Measurements from ENCODE around the gene SYT3. TPM values are rescaled to one million over a fixed set of nuclear protein-coding genes. Genes with fewer than 3 reads are reported as not detected.

The SYT3 gene
- total RNA-seq, 2 donors from 2014 or later, result 0.74 TPM; not detected in 1

- DNase-seq (ENCODE audit: low spot score), result no peak
- intact Hi-C loops (cut with DNase I), result no loop called here
These were observed 23.2 kb upstream of the SYT3 start for GRCh38 chr19:50662651-50663481.

GRCh38 chr19:50661766-50662650 lies 22.3 kb upstream of the SYT3 start:
- no peak for DNase-seq (ENCODE audit: low spot score)
- intact Hi-C loops (cut with DNase I), result no loop called here

- intact Hi-C loops (cut with DNase I), result no loop called here
- DNase-seq (ENCODE audit: low spot score), result no peak
These were observed 21.3 kb upstream of the SYT3 start for GRCh38 chr19:50661023-50661422.

GRCh38 chr19:50660088-50660366 lies 20.3 kb upstream of the SYT3 start:
- intact Hi-C loops (cut with DNase I), result no loop called here
- no peak for DNase-seq (ENCODE audit: low spot score)

GRCh38 chr19:50659318-50660087 lies 19.8 kb upstream of the SYT3 start:
- DNase-seq (ENCODE audit: low spot score), result no peak

GRCh38 chr19:50658441-50659317 lies 19.0 kb upstream of the SYT3 start:
- DNase-seq (ENCODE audit: low spot score), result no peak
- intact Hi-C loops (cut with DNase I), result loop anchor here in 1 of 2 donors (5.0 kb wide), 1 partner anchor 401 kb away; no protein-coding TSS in a partner anchor

More at GRCh38 chr19:50659318-50660087, 19.8 kb upstream of the SYT3 start:
- intact Hi-C loops (cut with DNase I), result loop anchor here in 1 of 2 donors (5.0 kb wide), 1 partner anchor 402 kb away; no protein-coding TSS in a partner anchor

GRCh38 chr19:50657712-50658440 lies 18.2 kb upstream of the SYT3 start:
- peak; percentile 95 for DNase-seq (ENCODE audit: low spot score)
- intact Hi-C loops (cut with DNase I), result loop anchor here in 1 of 2 donors (5.0 kb wide), 1 partner anchor 401 kb away; no protein-coding TSS in a partner anchor

- intact Hi-C loops (cut with DNase I), result loop anchor here in 1 of 2 donors (5.0 kb wide), 1 partner anchor 400 kb away; no protein-coding TSS in a partner anchor
These were observed 17.6 kb upstream of the SYT3 start for GRCh38 chr19:50657222-50657669.

GRCh38 chr19:50654882-50655281 lies 15.2 kb upstream of the SYT3 start:
- intact Hi-C loops (cut with DNase I), result loop anchor here in 1 of 2 donors (5.0 kb wide), 1 partner anchor 398 kb away; no protein-coding TSS in a partner anchor
- DNase-seq (ENCODE audit: low spot score), result no peak

More at GRCh38 chr19:50657222-50657669, 17.6 kb upstream of the SYT3 start:
- no peak for DNase-seq (ENCODE audit: low spot score)

GRCh38 chr19:50652722-50653121 lies 13.0 kb upstream of the SYT3 start:
- DNase-seq (ENCODE audit: low spot score), result no peak
- intact Hi-C loops (cut with DNase I), result no loop called here

- intact Hi-C loops (cut with DNase I), result no loop called here
- no peak for DNase-seq (ENCODE audit: low spot score)
These were observed 11.5 kb upstream of the SYT3 start for GRCh38 chr19:50651174-50651573.

- intact Hi-C loops (cut with DNase I), result no loop called here
- DNase-seq (ENCODE audit: low spot score), result no peak
These were observed 10.0 kb upstream of the SYT3 start, which contains the start of gene C19orf81 for GRCh38 chr19:50649433-50650391. Gene C19orf81, plus strand, starts transcription at chr19:50649445. Its CDS starts 0 bp downstream, at chr19:50649445.

- intact Hi-C loops (cut with DNase I), result no loop called here
- DNase-seq (ENCODE audit: low spot score), result no peak
These were observed 9.0 kb upstream of the SYT3 start for GRCh38 chr19:50648659-50649058.

- DNase-seq (ENCODE audit: low spot score), result no peak
- intact Hi-C loops (cut with DNase I), result no loop called here
These were observed 8.4 kb upstream of the SYT3 start for GRCh38 chr19:50647879-50648615.

GRCh38 chr19:50646074-50646807 lies 6.6 kb upstream of the SYT3 start:
- no peak for DNase-seq (ENCODE audit: low spot score)

More at GRCh38 chr19:50646074-50646807, 6.6 kb upstream of the SYT3 start:
- intact Hi-C loops (cut with DNase I), result no loop called here
